Stimulated activated CD8-positive, alpha-beta memory T cell treated with anti-CD3 and anti-CD28 coated beads, Interleukin-12 subunit alpha, Interleukin-12 subunit beta, amount 100 ng/mL, for 24 hours (primary cell): Measurements from ENCODE around the gene ANKRD44.
"Not testable (repeated sequence)": the region's sequence is repeated elsewhere in the genome, so short reads cannot be mapped to it uniquely, and the experiment has no call there.

Experiments used
- DNase-seq: peaks from one replicate; pipeline ENCODE4 v3.0.0-alpha.2; 2020; ENCODE audit errors: extremely low read depth

ANKRD44 gene

GRCh38 chr2:197076652-197077051 is 233.9 kb downstream of the ANKRD44 start:
- DNase-seq: no peak

- DNase-seq: no peak
Observed at GRCh38 chr2:197075754-197076337, 234.7 kb downstream of the ANKRD44 start.

GRCh38 chr2:197075281-197075680 is 235.3 kb downstream of the ANKRD44 start:
- no peak for DNase-seq

GRCh38 chr2:197073701-197074433 is 236.7 kb downstream of the ANKRD44 start:
- no peak for DNase-seq

GRCh38 chr2:197073270-197073669 is 237.3 kb downstream of the ANKRD44 start:
- no peak for DNase-seq

GRCh38 chr2:197072533-197072932 is 238.0 kb downstream of the ANKRD44 start:
- no peak for DNase-seq

- DNase-seq: no peak
Observed at GRCh38 chr2:197071790-197072436, 238.7 kb downstream of the ANKRD44 start.

- DNase-seq: no peak
Observed at GRCh38 chr2:197071213-197071612, 239.4 kb downstream of the ANKRD44 start.

GRCh38 chr2:197069958-197070357 is 240.6 kb downstream of the ANKRD44 start:
- no peak for DNase-seq

- not testable (repeated sequence) for DNase-seq
Observed at GRCh38 chr2:197062574-197062973, 248.0 kb downstream of the ANKRD44 start.

GRCh38 chr2:197059477-197059876 is 251.1 kb downstream of the ANKRD44 start:
- no peak for DNase-seq

- DNase-seq: no peak
Observed at GRCh38 chr2:197058777-197059300, 251.7 kb downstream of the ANKRD44 start.

- no peak for DNase-seq
Observed at GRCh38 chr2:197057959-197058358, 252.6 kb downstream of the ANKRD44 start.

- no peak for DNase-seq
Observed at GRCh38 chr2:197055045-197055444, 255.5 kb downstream of the ANKRD44 start.

GRCh38 chr2:197054437-197054836 is 256.1 kb downstream of the ANKRD44 start:
- DNase-seq: no peak

GRCh38 chr2:197052356-197052755 is 258.2 kb downstream of the ANKRD44 start:
- no peak for DNase-seq

- no peak for DNase-seq
Observed at GRCh38 chr2:197045115-197045514, 265.5 kb downstream of the ANKRD44 start.

- no peak for DNase-seq
Observed at GRCh38 chr2:197042739-197043196, 267.8 kb downstream of the ANKRD44 start.

- DNase-seq: no peak
Observed at GRCh38 chr2:197037863-197038398, 272.6 kb downstream of the ANKRD44 start.

- DNase-seq: no peak
Observed at GRCh38 chr2:197035002-197035401, 275.6 kb downstream of the ANKRD44 start.

GRCh38 chr2:197034292-197034691 is 276.3 kb downstream of the ANKRD44 start:
- DNase-seq: no peak

GRCh38 chr2:197033222-197033621 is 277.4 kb downstream of the ANKRD44 start:
- no peak for DNase-seq
